Daoy (cell line): ENCODE data around the gene OXCT2. TPM values are rescaled to one million over a fixed set of nuclear protein-coding genes. Genes with fewer than 3 reads are reported as not detected.
A peak's percentile ranks its signal among the peaks of the same experiment; 100 is the strongest.
"Not testable (repeated sequence)": the region's sequence is repeated elsewhere in the genome, so short reads cannot be mapped to it uniquely, and the experiment has no call there.

Experiments
- DNase-seq: peaks from one replicate; pipeline ENCODE4 v3.0.0-alpha.2; 2015; ENCODE audit warnings: low read depth
- total RNA-seq: library from RNA; depleted of rRNA; stranded (reverse); fragments of >200 nt; shearing (Covaris generic); gene quantifications from 2 replicates; pipeline ENCODE4 v1.2.3, GENCODE V29; 2014

The OXCT2 gene
- total RNA-seq, 1 experiment from 2014 or later: 3.8 TPM

DNA sequence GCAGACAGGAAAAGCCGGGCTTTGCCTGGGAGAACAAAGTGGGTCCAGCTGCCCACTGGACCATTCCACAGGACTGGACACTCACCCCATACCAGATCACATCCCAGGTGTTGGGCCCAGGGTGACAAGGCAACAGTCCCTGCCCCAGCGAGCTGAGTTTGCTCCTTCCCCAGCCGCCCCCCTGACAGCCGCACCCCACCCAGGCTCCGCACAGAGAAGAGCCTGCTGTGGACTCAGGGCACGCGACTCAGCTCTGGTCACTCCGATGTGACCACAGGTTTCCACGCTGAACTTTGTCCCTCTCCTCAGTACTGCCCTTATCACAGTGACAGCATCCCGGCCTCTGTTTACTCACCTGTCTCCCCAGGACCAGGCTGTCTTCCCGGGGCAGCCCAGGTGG, 16.3 kb upstream of the OXCT2 start:
- no peak for DNase-seq

DNA sequence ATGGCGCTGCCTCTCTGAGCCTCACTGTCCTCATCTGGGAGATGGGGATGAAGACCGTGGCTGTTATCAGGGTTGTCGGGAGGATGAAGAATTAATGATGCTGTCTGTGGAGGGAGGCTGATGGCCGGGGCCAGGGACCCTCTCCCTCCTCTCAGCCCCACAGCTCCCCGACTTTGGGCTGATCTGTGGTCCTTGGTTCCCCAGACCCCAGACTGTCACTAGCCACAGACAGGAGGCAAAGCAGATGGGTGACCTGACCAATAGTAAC, 15.9 kb upstream of the OXCT2 start:
- not testable (repeated sequence) for DNase-seq

DNA sequence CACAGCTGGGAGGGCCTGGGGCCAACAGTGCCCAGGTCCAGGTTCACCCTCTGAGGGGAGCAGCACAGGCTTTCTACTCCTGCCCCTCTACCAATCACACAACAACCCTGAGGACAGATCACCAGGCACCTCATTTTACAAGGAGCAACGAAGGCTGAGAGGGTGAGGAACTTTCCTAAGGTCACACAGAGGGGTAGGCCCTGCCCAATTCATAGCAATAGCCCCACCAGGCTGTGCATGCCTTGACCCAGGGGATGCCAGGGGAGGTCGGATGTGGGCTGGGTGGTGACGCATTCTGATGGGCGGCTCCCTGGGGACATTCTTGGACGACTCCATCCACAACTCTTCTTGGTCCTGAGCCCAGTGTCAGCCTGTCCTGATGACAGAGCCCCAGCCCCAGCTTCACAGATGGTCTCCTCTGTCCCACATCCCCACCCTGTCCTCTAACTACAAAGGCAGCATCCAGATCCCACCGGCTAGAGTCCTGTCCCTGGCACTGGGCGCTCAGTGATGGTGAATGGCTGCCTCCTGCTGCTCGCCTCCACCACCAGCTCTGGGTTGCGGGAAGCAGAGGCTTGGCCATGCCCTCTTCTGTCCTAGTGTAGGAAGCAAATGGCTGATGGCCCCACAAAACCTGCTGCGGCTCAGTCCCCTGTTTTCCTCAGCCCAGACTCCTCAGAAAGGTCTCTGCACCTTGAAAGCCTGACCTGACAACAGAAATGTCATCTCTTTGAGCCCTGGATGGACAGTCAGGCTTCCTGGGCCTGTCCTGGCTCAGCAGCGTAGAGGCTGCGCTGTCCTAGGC, 15.4 kb upstream of the OXCT2 start:
- not testable (repeated sequence) for DNase-seq

DNA sequence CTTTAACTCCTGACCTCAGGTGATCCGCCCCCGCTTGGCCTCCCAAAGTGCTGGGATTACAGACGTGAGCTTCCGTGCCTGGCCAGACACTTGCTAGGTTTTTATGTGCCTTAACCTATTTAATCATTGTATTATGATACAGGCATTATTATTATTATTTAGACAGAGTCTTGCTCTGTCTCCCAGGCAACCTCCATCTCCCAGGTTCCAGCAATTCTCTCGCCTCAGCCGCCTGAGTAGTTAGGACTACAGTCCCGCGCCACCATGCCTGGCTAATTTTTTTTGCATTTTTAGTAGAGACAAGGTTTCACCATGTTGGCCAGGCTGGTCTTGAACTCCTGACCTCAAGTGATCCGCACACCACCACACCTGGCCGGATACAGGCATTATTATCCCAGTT, 11.5 kb upstream of the OXCT2 start:
- DNase-seq: not testable (repeated sequence)

DNA sequence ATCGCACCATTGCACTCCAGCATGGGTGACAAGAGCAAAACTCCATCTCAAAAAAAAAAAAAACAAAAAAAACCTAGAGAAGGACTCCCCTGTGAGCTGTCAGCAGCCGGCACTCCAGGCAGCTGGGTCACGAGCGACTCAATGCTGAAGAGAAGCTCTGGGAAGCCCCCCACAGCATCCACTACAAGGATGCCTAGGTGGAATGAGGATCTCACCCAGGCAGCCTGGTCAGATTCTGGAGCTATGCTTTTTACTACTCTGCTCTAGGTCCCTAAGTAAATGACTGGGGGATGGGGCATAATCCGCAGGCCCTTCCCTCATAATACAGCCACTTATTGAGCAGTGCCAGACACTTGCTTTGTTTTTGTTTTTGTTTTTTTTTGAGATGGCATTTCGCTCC, 11.0 kb upstream of the OXCT2 start:
- DNase-seq: no peak

DNA sequence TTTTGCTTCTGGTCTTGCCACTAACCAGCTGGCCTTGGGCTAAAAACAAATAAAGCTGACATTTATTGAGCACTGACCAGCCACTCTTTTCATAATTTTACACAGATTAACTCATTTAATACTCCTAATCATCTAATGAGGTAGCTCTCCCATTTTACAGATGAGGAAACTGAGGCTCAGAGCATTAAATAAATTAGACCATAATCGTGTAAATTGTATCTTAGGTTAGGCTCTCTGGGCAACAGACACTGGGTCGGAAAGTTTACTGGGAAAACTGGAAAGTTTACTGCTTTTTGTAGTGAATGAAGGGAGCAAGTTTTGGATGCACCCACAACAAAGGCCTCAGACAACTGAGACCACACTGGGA, 10.2 kb upstream of the OXCT2 start:
- DNase-seq: no peak

DNA sequence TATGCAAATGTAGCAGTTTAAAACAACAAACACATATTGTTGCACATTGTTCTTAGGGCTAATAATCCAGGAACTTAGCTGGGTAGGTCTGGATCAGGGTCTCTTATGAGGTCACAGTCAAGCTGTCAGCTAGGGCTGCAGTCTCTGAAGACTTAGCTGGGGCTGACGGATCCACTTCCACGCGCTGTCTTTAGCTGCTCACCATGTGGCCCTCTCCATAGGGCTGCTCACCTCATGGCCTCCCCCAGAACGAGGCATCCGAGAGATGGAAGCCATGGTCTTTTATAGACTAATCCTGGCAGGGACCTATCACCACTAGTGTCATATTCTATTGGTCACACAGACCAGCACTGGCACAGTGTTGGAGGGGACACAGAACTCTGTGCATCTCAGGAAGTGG, 8.7 kb upstream of the OXCT2 start:
- DNase-seq: no peak

DNA sequence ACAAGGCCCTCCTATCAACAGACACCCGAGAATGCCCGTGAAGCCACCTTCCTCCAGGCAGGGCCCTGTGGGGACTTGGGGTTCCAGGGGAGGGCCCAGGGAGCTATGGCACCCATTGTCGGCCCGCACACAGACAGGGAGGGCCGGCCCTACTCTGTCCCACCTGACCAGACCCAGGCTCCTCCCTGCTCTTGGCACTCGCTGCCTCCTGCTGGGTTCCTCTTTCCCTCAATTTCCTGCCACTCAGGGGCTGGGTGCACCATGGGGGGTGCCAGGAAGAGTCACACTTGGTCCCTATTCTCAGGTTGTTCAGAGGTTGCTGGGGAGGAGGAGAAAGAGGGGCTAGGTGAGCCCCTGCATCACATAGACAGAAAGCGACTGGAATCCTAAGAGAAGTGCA, 8.0 kb upstream of the OXCT2 start:
- no peak for DNase-seq

DNA sequence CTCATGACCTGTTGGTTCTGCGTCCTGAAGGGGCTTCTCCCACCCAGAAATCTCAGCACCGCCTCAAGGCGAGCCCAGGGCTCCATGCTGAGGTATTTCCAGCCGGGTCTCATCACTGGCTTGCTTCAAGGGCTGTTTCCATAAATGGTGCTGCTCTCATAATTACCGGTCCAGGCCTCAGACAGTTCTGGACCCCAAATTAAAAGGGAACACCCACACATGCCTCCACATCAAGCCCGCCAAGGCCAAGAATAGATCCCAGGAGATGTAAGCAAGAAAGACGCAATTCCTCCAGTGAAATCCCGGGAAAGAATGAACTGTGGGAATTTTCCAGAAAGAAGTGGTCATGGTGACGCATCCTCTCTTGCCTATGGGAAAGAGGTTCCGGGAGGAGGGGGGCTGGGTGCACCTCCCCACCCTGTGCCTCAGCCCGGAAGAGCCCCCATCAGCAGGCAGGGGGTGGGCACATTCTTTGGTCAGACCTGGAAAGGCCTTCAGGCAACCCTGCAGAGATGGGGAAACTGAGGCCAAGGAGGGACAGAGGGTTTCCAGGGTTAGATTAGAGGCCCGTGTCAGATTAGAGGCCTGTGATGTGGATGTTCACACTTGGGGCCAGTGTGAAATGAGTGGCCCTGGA, 7.4 kb upstream of the OXCT2 start:
- not testable (repeated sequence) for DNase-seq

DNA sequence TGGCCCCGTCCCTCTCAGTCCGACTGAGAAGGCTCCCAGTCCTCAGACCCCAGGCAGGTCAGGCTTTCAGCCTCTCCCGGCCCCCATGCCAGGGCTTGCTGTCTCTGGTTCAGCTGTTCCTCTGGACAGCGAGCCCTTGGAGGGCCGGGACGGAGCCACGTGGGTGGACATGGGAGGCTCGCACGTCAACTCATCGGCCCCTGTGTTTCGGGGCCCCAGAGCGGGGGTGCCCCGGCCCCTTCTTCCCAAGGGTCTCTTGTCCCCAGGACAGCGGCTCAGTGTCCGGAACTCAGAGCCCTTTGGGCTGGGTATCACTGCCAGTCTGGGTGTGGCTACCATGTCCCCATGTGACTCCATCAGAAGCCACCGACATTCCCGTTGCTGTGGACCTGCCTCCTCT, 6.7 kb upstream of the OXCT2 start:
- not testable (repeated sequence) for DNase-seq

DNA sequence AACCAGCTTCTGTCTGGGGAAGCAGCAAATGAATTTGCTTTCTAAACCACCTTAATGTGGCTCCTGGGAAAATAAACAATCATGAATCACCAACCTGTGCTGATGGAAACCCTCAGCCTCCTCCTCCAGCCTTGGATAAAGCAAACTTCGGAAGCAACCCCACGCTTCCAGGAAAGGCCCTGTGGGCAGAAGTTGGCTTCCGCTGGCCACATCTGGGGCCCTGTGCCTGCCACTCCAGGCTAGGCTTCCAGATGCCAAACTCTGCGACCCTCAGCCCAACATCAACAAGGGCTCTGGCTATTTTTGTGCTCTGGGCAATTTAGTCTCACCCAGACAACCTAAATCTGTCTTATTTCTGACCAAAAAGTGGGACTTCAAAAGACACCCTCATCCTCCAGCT, 6.2 kb upstream of the OXCT2 start:
- DNase-seq: peak; percentile 29

DNA sequence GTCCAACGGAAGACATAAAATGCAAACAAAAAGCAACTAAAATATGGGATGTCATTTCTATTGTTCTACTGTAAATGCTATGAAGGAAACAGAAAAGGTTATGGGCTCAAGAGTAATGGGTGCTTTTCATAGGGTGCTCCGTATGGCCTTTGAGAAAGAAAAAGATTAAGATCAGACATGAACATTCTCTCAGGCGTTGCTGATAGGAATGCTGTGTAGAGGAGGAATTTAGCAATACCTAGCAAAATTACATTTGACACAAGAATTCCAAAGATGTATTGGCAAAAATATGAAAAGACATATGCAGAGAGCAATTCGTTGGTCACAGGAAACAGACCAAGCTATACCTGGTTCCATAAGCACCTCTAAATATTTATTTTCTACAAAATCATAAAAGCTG, 5.7 kb upstream of the OXCT2 start:
- DNase-seq: no peak

DNA sequence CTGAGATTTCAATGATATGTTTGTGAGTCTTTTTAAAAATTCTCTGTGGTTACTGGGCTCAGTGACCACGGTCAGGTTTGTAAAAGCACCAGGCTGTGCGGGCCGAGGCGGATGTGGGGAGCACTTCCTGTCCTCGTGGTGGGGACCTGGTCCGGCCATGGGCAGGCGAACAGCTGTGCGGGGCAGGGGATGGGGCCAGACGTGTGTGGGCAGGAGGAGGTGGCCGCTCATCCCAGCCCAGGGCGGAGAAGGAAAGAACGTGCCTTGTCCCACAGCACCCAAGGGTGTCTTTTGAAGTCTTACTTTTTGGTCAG, 5.2 kb upstream of the OXCT2 start:
- DNase-seq: peak; percentile 25

DNA sequence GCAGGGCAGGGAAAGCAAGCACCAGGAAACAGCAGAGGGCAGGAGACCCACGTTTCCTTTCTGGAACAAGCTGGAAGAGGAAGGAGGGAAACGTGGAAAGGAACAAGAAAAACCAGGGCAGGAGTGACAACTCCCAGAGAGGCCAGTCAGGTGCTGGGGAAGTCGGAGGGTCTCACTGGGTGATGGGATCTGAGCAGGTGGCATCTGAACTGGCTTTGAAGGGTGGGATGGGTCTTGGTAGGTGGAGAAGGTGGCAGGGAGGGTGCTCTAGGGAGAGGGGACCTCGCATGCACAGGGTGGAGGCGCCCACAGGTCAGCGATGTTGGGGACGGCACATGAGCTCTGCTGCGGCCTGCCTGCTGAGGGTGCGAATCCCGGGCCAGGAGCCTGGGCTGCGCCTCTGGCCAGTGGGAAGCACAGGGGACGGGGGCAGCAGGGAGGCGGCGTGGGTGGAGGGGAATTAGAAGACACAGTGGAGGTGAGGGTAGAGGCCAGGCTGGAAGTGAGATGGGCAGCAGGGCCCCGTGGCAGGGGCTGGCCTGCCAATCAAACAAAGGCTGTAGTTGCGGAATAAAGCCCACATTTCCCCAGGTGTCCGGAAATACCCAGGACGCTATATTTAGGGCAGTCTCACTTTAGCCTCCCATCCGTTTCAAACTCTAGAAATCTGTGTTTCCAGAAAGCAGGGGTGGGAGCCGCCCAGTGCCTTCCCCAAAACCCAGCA, 4.7 kb upstream of the OXCT2 start:
- DNase-seq: not testable (repeated sequence)

DNA sequence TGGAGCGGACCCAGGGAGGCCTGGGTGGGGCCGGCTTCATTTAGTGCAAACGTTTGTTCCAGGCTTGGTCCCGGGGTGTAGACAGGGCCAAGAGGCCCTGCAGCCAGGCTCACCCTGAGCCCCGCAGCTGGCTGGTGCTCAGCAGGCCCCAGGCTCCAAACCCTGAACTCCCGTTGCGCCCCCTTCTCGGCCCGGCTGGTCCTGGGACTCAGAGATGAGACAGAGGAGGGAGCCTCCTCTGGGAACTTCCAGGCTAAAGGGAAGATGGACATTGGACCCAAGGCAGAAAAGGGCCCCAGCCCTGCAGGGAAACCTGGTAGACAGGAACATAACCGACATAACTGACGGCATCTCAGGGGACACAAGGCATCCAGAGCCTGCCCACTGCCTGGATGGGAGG, 4.0 kb upstream of the OXCT2 start:
- not testable (repeated sequence) for DNase-seq

DNA sequence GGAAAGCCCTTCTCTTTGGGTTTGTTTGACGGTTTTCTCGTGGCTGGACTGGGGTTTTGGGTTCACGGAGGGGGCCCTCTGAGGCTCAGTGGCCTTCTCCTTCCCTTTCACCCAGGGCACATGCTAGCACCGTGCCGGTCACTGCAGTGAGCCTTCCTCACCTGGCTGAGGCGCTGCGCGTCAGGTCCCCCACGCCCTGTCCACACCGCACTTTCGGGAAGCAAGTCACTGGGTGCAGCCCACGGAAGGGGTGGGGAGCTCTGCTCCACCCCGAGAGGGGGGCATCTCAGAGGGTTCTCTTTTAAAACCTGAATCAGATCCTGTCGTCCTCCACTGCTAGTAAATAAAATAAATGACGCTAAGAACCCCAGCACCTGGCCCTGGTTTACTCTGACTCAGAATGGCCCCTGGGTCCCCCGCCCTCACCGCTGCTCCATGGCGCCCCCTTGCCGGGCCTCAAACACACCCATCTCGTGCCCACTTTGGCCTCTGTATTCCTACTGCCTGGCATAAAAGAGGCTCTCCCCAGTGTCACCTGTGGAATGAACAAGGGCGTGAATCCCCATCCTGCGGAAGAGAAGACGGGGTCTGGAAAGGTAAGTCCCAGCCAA, 2.3 kb upstream of the OXCT2 start:
- not testable (repeated sequence) for DNase-seq

DNA sequence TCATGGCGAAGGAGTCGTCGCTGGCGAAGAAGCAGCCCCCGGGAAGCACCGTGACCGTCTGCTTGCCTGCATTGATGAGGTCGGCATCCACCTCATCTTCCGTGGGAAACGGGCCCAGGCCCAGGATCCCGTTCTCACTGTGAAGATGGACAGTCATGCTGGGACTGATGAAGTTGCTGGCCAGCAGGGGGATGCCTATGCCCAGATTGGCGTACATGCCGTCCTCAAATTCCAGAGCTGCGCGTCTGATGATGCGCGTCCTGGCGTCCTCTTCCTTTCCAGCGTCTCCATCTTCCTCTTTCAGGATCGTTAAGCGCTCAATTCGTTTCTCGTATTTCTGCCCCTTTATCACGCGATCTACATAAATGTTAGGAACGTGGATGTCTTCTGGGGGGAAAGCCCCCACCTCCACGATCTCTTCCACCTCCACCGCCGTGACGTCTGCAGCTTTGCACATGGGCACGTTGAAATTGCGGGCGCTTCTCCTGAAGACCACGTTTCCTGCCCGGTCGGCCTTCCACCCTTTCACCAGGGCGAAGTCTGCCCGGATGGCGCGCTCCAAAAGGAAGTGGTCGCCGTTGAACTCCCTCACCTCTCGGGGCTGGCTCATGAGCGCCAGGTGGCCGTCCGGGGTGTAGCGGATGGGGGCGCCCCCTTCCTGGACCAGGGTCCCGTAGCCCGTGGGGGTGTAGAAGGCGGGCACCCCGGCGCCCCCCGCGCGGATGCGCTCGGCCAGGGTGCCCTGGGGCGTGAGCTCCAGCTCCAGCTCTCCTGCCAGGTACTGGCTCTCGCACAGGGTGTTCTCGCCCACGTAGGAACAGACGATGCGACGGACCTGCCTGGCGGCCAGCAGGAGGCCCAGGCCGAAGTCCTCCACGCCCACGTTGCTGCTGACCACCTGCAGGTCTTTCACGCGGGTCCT, 787 bp downstream of the OXCT2 start:
- DNase-seq: not testable (repeated sequence)

DNA sequence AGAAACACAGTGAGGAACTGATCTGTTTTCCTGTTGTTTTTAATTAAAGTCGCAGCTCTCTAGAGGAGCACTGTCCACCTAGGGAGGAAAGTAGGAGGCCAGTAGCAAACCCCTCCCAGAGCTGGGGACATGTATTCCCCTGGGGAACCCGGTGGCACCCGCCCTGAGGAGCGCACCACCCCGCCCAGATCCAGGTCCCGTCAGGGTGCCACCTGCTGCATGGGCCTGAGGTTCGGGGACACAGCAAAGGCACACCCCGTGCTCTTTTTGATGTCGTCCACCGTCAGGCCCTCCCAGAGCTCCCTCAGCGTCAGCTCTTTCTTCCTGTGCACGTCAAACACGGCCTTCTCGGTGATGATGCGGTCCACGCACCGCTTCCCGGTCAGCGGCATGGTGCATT, 1.6 kb downstream of the OXCT2 start:
- DNase-seq: not testable (repeated sequence)

DNA sequence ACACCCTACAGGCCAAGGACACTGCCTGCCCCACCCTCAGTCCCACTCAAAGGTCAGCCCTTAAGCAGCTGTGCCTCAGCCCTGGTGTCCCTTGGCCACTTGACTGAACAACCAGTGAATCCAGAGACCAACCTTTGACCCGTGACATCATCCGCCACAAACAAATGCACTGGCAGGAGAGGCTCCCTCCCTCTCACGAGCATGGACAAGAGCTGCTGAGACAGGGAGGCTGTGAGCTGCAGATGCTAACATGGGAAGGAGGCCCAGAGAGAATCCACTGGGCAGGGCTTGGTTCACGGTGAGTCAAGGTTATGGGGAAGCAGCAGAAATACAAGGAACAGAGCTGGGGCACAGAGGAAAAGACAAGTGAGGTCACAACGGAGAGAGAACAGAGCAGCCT, 4.7 kb downstream of the OXCT2 start:
- not testable (repeated sequence) for DNase-seq

DNA sequence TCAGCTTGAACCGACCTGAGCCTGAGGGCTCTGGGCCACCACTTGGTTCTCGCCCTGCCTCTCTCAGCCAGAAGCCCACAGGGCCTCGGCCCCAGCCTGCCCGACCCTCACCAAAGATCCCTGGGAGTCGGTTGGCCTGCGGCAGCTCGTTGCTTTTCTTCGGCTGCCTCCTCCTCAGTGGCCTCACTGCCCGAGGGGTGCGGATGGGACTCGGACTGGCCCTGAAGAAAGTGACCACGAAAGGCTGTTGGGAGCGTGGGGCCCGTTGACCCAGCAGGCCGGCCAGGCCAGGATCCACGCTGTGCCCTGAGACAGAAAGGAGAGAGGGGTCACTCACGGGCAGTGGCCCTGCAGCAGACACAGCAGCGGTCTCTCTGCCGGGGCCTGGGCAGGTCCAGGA, 6.6 kb downstream of the OXCT2 start:
- DNase-seq: not testable (repeated sequence)

DNA sequence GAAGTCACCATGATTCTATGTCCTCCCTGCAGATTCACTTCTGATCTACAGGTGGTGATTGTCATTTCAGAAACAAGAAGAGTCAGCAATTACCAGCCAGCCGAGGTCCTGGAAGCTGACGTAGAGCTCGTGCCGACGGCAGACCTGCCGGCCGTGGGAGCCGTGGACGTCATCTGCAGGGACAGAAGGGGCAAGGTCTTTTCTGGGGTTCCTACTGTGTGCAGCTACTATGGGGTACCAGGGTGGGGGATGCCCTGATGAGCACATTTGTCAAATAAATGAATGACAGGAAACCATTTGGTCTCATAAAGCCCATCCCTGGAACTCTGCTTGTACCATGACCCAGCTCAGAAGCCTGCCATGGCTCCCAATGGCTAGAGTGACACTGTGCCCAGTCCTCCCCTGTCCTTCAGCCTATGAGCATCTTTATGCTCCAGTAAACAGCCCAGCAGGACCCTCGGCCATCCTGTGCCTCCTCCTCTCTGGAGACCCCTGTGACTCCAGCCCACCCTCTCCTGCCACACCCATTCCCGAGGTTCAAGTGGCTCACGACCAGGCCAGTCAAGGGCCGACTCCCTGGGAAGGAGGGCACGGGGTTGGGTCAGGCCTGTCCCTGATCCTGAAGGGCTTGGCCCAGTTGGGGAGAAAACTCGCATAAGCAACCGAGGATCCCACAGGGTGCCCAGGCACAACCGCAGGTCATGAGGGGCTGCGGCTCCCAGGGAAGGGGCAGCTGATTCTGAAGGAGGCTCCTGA, 7.4 kb downstream of the OXCT2 start:
- not testable (repeated sequence) for DNase-seq
